ENCODE results near the gene BTF3.

DNA sequence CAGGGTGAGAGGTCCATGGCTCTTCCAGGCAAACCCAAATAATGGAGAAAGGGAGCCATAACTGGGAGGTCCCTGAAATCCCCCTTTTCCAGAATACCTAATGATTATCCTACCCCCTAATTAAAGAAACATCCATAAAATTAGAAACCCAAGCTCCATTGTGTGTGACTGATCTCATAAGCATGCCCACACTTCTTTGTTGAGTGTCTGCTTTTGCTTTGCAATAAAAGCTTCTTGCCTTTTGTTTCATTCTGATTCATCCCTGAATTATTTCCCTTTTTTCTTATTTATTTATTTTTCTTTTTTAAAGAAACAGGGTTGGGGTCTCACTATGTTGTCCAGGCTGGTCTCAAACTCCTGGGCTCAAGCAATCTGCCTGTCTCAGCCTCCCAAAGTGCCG is 33.1 kb downstream of the BTF3 start:
- TF ChIP-seq ZNF549 (CRISPR knock-in tag; IDR thresholded peaks at IDR 0.05), result no peak
- no peak for TF ChIP-seq FOXA1 (IDR thresholded peaks at IDR 0.05)
- no peak for TF ChIP-seq FOXA1 (CRISPR knock-in tag; IDR thresholded peaks at IDR 0.05)
- TF ChIP-seq, protein P1, sequence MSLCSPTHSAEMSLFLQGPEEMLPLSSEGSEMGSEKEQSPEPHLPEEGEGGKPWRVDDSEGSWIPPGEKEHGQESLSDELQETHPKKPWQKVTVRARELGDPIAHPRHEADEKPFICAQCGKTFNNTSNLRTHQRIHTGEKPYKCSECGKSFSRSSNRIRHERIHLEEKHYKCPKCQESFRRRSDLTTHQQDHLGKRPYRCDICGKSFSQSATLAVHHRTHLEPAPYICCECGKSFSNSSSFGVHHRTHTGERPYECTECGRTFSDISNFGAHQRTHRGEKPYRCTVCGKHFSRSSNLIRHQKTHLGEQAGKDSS (CRISPR knock-in tag; IDR thresholded peaks at IDR 0.05; ENCODE audit: borderline replicate concordance, low read depth), result no peak
- TF ChIP-seq ZNF431 (CRISPR knock-in tag; IDR thresholded peaks at IDR 0.05; ENCODE audit: borderline replicate concordance, low read depth), result no peak
- TF ChIP-seq MXI1 (IDR thresholded peaks at IDR 0.05; ENCODE audit: borderline replicate concordance, low read depth, low read length), result no peak
- TF ChIP-seq HDAC2 (CRISPR knock-in tag; IDR thresholded peaks at IDR 0.05), result no peak
- no peak for TF ChIP-seq YY1 (IDR thresholded peaks at IDR 0.05; ENCODE audit: insufficient read depth, insufficient replicate concordance, low read depth, low read length)
- TF ChIP-seq KDM3A (CRISPR knock-in tag; IDR thresholded peaks at IDR 0.05; ENCODE audit: low read depth), result no peak
- TF ChIP-seq ZFP36 (IDR thresholded peaks at IDR 0.05; ENCODE audit: borderline replicate concordance, low read depth, low read length, partially characterized antibody), result no peak
- TF ChIP-seq BCLAF1 (IDR thresholded peaks at IDR 0.05), result no peak
- TF ChIP-seq POLR2A (IDR thresholded peaks at IDR 0.05; ENCODE audit: insufficient read depth in 1 of 2, low read depth in 2 of 2, low read length in 2 of 2), result no peak
